Lower leg skin (tissue), 3 donors: ENCODE results near the gene SORL1.

Experiments used
- CTCF ChIP-seq, 3 donors: fragments of 450-650 bp; IDR thresholded peaks; one replicate each; pipeline ENCODE4 v1.5.1; 2016; ENCODE audit warnings: antibody characterized with exemption in 3 of 3, mild to moderate bottlenecking in 3 of 3, moderate library complexity in 2 of 3
- POLR2A ChIP-seq, 2 donors: fragments of 450-650 bp; IDR thresholded peaks; one replicate each; pipeline ENCODE4 v1.6.1; 2016 to 2017; ENCODE audit warnings: antibody characterized with exemption in 2 of 2, mild to moderate bottlenecking in 1 of 2, moderate library complexity in 1 of 2

- no peak for TF ChIP-seq CTCF (IDR thresholded peaks at IDR 0.05)
- no peak for TF ChIP-seq POLR2A (IDR thresholded peaks at IDR 0.05)
Observed at GRCh38 chr11:121523581-121524232, 71.6 kb downstream of the SORL1 start.
